ENCODE data around the gene CSAD. TPM values are rescaled to one million over a fixed set of nuclear protein-coding genes. Genes with fewer than 3 reads are reported as not detected.

CSAD gene
- 9.0 and 11.0 TPM in 2 replicates for total RNA-seq

GRCh38 chr12:53180220-53180930 lies at the start of gene CSAD, which contains the start of gene ZNF740:
CSAD (minus strand) TSS chr12:53180925; CDS start chr12:53173470, 7,455 bp downstream.
ZNF740 (plus strand) TSS chr12:53180722; CDS start chr12:53181984, 1,262 bp downstream.

GRCh38 chr12:53207042-53207441 lies 26.3 kb upstream of the CSAD start, which contains the start of gene ITGB7:
ITGB7 (minus strand) TSS chr12:53207251; CDS start chr12:53200443, 6,808 bp downstream.

Other genes with a start within 250 kb of the CSAD start
- gene KRT18, start 231.8 kb downstream of the CSAD start, total RNA-seq: 34.6 and 35.4 TPM in 2 replicates
- gene EIF4B, start 174.5 kb downstream of the CSAD start, total RNA-seq: 985 and 1,506 TPM in 2 replicates
- gene TNS2, start 130.9 kb downstream of the CSAD start, total RNA-seq: 27.6 and 30.5 TPM in 2 replicates
- gene SPRYD3, start 101.5 kb downstream of the CSAD start, total RNA-seq: 28.1 and 31.3 TPM in 2 replicates
- 300 and 444 TPM in 2 replicates for gene IGFBP6, start 83.3 kb downstream of the CSAD start, total RNA-seq
- gene SOAT2, start 77.4 kb downstream of the CSAD start, total RNA-seq: 0.33 TPM in 1 of 2 replicates, not detected in the other
- 15.3 and 16.2 TPM in 2 replicates for gene ZNF740, start 203 bp downstream of the CSAD start, total RNA-seq
- gene ITGB7, start 26.3 kb upstream of the CSAD start, total RNA-seq: 0.12 and 0.77 TPM in 2 replicates
- 20.9 and 27.1 TPM in 2 replicates for gene RARG, start 51.3 kb upstream of the CSAD start, total RNA-seq
- gene ESPL1, start 87.4 kb upstream of the CSAD start, total RNA-seq: 4.2 and 13.4 TPM in 2 replicates
- gene PFDN5, start 114.6 kb upstream of the CSAD start, total RNA-seq: 293 and 448 TPM in 2 replicates
- gene MYG1, start 118.8 kb upstream of the CSAD start, total RNA-seq: 45.6 and 58.9 TPM in 2 replicates
- gene AAAS, start 140.7 kb upstream of the CSAD start, total RNA-seq: 44.6 and 56.0 TPM in 2 replicates
- 0.25 TPM in 1 of 2 replicates, not detected in the other for gene SP7, start 155.4 kb upstream of the CSAD start, total RNA-seq
- gene SP1, start 199.3 kb upstream of the CSAD start, total RNA-seq: 25.9 and 34.1 TPM in 2 replicates
- not detected in 2 replicates for gene AMHR2, start 242.9 kb upstream of the CSAD start, total RNA-seq

Data from uterine smooth muscle cell (primary cell).